ENCODE measurements around the gene CSF1. TPM values are rescaled to one million over a fixed set of nuclear protein-coding genes. Genes with fewer than 3 reads are reported as not detected.

CSF1 gene
- total RNA-seq, 3 donors from 2014 or later: 28.2 to 54.7 (median 54.4) TPM

DNA sequence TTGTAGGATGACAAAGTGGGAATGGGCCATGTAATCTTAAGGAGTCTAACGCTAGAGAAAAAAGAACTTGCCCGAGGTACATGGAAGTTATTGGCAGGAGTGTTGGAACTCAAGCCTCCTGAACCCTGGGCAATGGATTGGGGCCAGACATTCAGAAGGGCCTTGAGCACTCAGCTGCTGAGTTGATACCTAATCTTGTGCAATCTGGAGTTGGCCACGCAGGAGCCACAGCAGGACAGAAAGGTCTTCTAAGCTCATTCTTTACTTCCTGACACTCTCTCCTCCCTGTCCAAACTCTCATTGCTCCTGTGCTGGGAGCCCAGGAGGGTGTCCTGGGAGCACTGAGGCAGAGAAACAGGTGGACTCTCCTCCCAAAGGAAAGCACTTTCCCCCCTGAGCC, 25.1 kb upstream of the CSF1 start:
- no peaks in the 10 kb centered on the region for H3K36me3 ChIP-seq
- H3K4me1 ChIP-seq: no peaks in the 10 kb centered on the region
- H3K27me3 ChIP-seq: no peaks in the 10 kb centered on the region
- no peaks in the 10 kb centered on the region for H3K9me3 ChIP-seq
- H3K27ac ChIP-seq: no peak overlapping the region
- intact Hi-C loops (cut with DNase I; ENCODE audit: low total_unique reads): no loop called here
- DNase-seq (ENCODE audit: low spot score in 2 of 2): no peak
- no peak overlapping the region for H3K4me3 ChIP-seq
- no peak for TF ChIP-seq POLR2A (IDR thresholded peaks at IDR 0.05)
- TF ChIP-seq POLR2AphosphoS5 (IDR thresholded peaks at IDR 0.05): no peak
- TF ChIP-seq, protein P1, sequence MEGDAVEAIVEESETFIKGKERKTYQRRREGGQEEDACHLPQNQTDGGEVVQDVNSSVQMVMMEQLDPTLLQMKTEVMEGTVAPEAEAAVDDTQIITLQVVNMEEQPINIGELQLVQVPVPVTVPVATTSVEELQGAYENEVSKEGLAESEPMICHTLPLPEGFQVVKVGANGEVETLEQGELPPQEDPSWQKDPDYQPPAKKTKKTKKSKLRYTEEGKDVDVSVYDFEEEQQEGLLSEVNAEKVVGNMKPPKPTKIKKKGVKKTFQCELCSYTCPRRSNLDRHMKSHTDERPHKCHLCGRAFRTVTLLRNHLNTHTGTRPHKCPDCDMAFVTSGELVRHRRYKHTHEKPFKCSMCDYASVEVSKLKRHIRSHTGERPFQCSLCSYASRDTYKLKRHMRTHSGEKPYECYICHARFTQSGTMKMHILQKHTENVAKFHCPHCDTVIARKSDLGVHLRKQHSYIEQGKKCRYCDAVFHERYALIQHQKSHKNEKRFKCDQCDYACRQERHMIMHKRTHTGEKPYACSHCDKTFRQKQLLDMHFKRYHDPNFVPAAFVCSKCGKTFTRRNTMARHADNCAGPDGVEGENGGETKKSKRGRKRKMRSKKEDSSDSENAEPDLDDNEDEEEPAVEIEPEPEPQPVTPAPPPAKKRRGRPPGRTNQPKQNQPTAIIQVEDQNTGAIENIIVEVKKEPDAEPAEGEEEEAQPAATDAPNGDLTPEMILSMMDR (IDR thresholded peaks at IDR 0.05): no peak

DNA sequence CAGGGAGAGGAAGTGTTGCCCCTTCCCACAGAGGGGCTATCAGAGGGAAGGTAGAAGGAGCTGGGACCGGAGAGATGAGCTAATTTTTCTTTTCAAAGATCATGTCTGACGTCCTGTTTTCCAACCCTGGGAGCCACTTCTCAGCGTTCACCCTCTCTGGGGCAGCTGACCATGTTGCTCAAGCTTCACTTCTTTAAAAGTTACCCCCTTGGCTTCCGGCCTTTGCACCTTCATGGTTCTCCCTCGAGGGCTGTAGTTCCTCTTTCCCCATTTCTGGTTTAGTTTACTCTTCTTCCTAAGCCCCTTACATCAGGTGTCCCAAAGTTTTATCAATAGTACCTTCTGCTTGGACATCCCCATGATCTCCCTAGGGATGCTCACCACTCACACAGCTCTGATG, 23.8 kb upstream of the CSF1 start:
- H3K4me1 ChIP-seq: no peaks in the 10 kb centered on the region
- no peaks in the 10 kb centered on the region for H3K36me3 ChIP-seq
- H3K27me3 ChIP-seq: no peaks in the 10 kb centered on the region
- no peak for DNase-seq (ENCODE audit: low spot score in 2 of 2)
- no peaks in the 10 kb centered on the region for H3K9me3 ChIP-seq
- intact Hi-C loops (cut with DNase I; ENCODE audit: low total_unique reads): no loop called here
- H3K27ac ChIP-seq: no peak overlapping the region
- TF ChIP-seq, protein P1 (IDR thresholded peaks at IDR 0.05): no peak
- no peak for TF ChIP-seq POLR2A (IDR thresholded peaks at IDR 0.05)
- TF ChIP-seq POLR2AphosphoS5 (IDR thresholded peaks at IDR 0.05): no peak
- H3K4me3 ChIP-seq: no peak overlapping the region

DNA sequence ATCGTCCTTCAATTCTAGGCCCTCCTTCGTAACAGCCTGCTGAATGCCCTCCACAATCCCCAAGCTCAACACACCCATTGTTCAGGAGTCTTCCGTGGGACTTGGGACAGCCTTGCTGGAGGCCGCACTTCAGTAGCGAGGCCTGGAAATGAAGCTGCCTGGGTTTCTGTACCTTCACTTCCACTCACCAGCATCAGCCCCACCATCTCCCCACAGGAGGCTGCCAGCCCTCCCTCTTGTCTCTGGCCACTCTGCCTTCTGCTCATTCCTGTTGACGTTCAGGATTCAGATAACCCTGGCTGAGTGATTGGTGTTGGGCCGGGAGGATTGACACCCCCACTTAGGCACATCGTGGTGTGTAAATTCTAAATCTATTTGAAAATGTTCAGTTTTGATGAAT, 23.4 kb upstream of the CSF1 start:
- no peak for TF ChIP-seq POLR2A (IDR thresholded peaks at IDR 0.05)
- TF ChIP-seq, protein P1 (IDR thresholded peaks at IDR 0.05): no peak
- intact Hi-C loops (cut with DNase I; ENCODE audit: low total_unique reads): no loop called here
- Histone ChIP-seq H3K27me3 (no peaks in the 10 kb centered on the region), H3K9me3 (no peaks in the 10 kb centered on the region), H3K4me3 (no peak overlapping the region), H3K27ac (no peak overlapping the region), H3K36me3 (no peaks in the 10 kb centered on the region), H3K4me1 (peaks cover 0 to 3% of the 10 kb centered on the region in 2 donors)
- DNase-seq (ENCODE audit: low spot score in 2 of 2): peak in 1 of 2 donors; percentile 15

DNA sequence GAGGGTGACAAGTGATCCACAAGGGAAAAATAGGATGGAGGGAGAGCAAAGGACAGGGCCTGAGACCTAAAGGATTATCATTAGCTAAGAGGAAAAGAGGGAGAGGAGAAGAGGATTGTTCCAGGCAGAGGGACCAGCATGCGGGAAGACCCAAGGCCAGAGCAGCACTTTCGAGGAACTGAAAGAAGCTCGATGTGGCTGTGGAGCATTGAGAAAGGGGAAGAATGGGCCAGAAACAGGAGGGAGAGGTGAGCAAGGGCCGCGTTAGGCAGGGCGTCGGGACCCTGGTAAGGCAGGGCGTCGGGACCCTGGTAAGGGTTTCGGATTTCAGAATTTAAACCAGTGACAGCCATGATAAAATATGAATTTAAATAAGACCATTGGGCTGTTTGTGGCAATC, 22.8 kb upstream of the CSF1 start:
- Histone ChIP-seq H3K36me3 (no peaks in the 10 kb centered on the region), H3K27me3 (no peaks in the 10 kb centered on the region), H3K9me3 (no peaks in the 10 kb centered on the region), H3K4me3 (no peak overlapping the region), H3K4me1 (peaks cover 0 to 9% of the 10 kb centered on the region in 2 donors), H3K27ac (no peak overlapping the region)
- DNase-seq (ENCODE audit: low spot score in 2 of 2): no peak
- intact Hi-C loops (cut with DNase I; ENCODE audit: low total_unique reads): no loop called here
- no peak for TF ChIP-seq POLR2AphosphoS5 (IDR thresholded peaks at IDR 0.05)
- no peak for TF ChIP-seq POLR2A (IDR thresholded peaks at IDR 0.05)
- TF ChIP-seq, protein P1 (IDR thresholded peaks at IDR 0.05): no peak

DNA sequence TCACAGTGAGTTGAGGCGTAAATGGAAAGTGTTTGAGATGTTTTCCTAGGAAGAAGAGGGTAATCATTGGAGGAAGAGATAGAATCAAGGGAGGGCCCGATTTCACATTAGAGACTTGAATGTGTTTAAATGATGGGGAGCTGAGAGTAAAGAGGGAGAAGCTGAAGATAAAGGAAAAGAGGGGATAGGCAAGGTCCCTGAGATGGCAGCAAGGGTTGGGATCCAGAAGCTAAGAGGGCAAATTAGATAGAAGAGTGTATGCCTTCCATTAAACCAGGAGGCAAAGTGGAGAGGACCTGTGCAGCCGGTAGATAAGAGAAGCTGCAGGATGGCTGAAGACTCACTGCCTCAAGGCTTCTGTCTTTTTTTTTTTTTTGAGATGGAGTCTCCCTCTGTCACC, 21.6 kb upstream of the CSF1 start:
- Histone ChIP-seq H3K27me3 (no peaks in the 10 kb centered on the region), H3K4me3 (no peak overlapping the region), H3K36me3 (no peaks in the 10 kb centered on the region), H3K27ac (no peak overlapping the region), H3K4me1 (peaks cover 0 to 9% of the 10 kb centered on the region in 2 donors), H3K9me3 (no peaks in the 10 kb centered on the region)
- intact Hi-C loops (cut with DNase I; ENCODE audit: low total_unique reads): no loop called here
- no peak for DNase-seq (ENCODE audit: low spot score in 2 of 2)
- no peak for TF ChIP-seq POLR2A (IDR thresholded peaks at IDR 0.05)
- no peak for TF ChIP-seq POLR2AphosphoS5 (IDR thresholded peaks at IDR 0.05)
- TF ChIP-seq, protein P1 (IDR thresholded peaks at IDR 0.05): no peak

Measured in breast epithelium (tissue), 4 donors.